ENCODE measurements around the gene MPP3.

MPP3 gene

GRCh38 chr17:43856141-43856540 is 23.2 kb upstream of the MPP3 start:
- no peak for DNase-seq (ENCODE audit: low read depth, low spot score)
- no peak for TF ChIP-seq CTCF (IDR thresholded peaks at IDR 0.05; ENCODE audit: insufficient read depth, low read length, missing control alignments)
- H3K4me3 ChIP-seq (ENCODE audit: low read depth, low read length): no peak overlapping the region
- ChIA-PET CTCF (interaction anchor here (0.8 to 5.0 kb wide), 5 partner anchors 11 to 139 kb away, joined by 3 to 61 read pairs (median 5); partner anchors contain the start of gene CD300LG), POLR2A (no interaction called here)

GRCh38 chr17:43855061-43855460 is 22.1 kb upstream of the MPP3 start:
- CTCF ChIA-PET: interaction anchor here (0.8 to 5.0 kb wide), 4 partner anchors 10 to 140 kb away, joined by 3 to 61 read pairs (median 13); partner anchors contain the start of gene CD300LG
- no peak for DNase-seq (ENCODE audit: low read depth, low spot score)
- POLR2A ChIA-PET: no interaction called here
- no peak overlapping the region for H3K4me3 ChIP-seq (ENCODE audit: low read depth, low read length)
- no peak for TF ChIP-seq CTCF (IDR thresholded peaks at IDR 0.05; ENCODE audit: insufficient read depth, low read length, missing control alignments)

- no peak overlapping the region for H3K4me3 ChIP-seq (ENCODE audit: low read depth, low read length)
- TF ChIP-seq CTCF (IDR thresholded peaks at IDR 0.05; ENCODE audit: insufficient read depth, low read length, missing control alignments): no peak
- DNase-seq (ENCODE audit: low read depth, low spot score): no peak
- ChIA-PET POLR2A (no interaction called here), CTCF (interaction anchor here (1.1 to 5.0 kb wide), 3 partner anchors 9 to 24 kb away, joined by 3 to 61 read pairs (median 21); partner anchors contain the start of gene CD300LG)
These were observed 21.6 kb upstream of the MPP3 start for GRCh38 chr17:43854498-43854897.

- ChIA-PET CTCF (interaction anchor here (1.1 to 5.0 kb wide), 5 partner anchors 8 to 86 kb away, joined by 3 to 61 read pairs (median 5); partner anchors contain the start of gene CD300LG), POLR2A (no interaction called here)
- DNase-seq (ENCODE audit: low read depth, low spot score): no peak
- no peak for TF ChIP-seq CTCF (IDR thresholded peaks at IDR 0.05; ENCODE audit: insufficient read depth, low read length, missing control alignments)
- no peak overlapping the region for H3K4me3 ChIP-seq (ENCODE audit: low read depth, low read length)
These were observed 20.6 kb upstream of the MPP3 start for GRCh38 chr17:43853546-43853945.

- CTCF ChIA-PET: interaction anchor here (0.8 to 1.9 kb wide), 5 partner anchors 9 to 85 kb away, joined by 4 to 5 read pairs (median 4); no protein-coding TSS in a partner anchor
- POLR2A ChIA-PET: no interaction called here
- no peak for DNase-seq (ENCODE audit: low read depth, low spot score)
- no peak for TF ChIP-seq CTCF (IDR thresholded peaks at IDR 0.05; ENCODE audit: insufficient read depth, low read length, missing control alignments)
- H3K4me3 ChIP-seq (ENCODE audit: low read depth, low read length): no peak overlapping the region
These were observed 19.6 kb upstream of the MPP3 start for GRCh38 chr17:43852571-43852970.

GRCh38 chr17:43849116-43849515 is 16.2 kb upstream of the MPP3 start:
- TF ChIP-seq CTCF (IDR thresholded peaks at IDR 0.05; ENCODE audit: insufficient read depth, low read length, missing control alignments): no peak
- no peak overlapping the region for H3K4me3 ChIP-seq (ENCODE audit: low read depth, low read length)
- ChIA-PET CTCF (interaction anchor here (1.1 to 1.9 kb wide), 4 partner anchors 9 to 82 kb away, joined by 3 to 7 read pairs (median 5); no protein-coding TSS in a partner anchor), POLR2A (no interaction called here)
- DNase-seq (ENCODE audit: low read depth, low spot score): no peak

Data from AG04449 (cell line).